ENCODE results near the gene RIIAD1. TPM values are rescaled to one million over a fixed set of nuclear protein-coding genes. Genes with fewer than 3 reads are reported as not detected.

RIIAD1 gene
- total RNA-seq, 2 donors from 2014 or later = 3.3 TPM

- intact Hi-C loops (cut with DNase I) = no loop called here
- ATAC-seq (no peak), DNase-seq (no peak)
Observed at GRCh38 chr1:151773702-151774101, 52.4 kb downstream of the RIIAD1 start.

GRCh38 chr1:151774256-151774922, 53.1 kb downstream of the RIIAD1 start:
- DNase-seq (no peak), ATAC-seq (no peak)
- intact Hi-C loops (cut with DNase I) = no loop called here

- no peak for DNase-seq
- intact Hi-C loops (cut with DNase I) = no loop called here
- ATAC-seq = no peak
Observed at GRCh38 chr1:151775894-151776664, 54.8 kb downstream of the RIIAD1 start.

- no peak for ATAC-seq
- intact Hi-C loops (cut with DNase I) = no loop called here
- no peak for DNase-seq
Observed at GRCh38 chr1:151776665-151777062, 55.3 kb downstream of the RIIAD1 start.

- intact Hi-C loops (cut with DNase I) = no loop called here
- ATAC-seq = no peak
Observed at GRCh38 chr1:151777317-151777716, 56.0 kb downstream of the RIIAD1 start.

More at GRCh38 chr1:151777317-151777716, 56.0 kb downstream of the RIIAD1 start:
- no peak for DNase-seq

Other genes starting within 250 kb of the RIIAD1 start
- 1 to 10 TPM; 2.0 to 2.7 TPM for gene CGN, start 210.1 kb upstream of the RIIAD1 start, total RNA-seq
- 1 to 10 TPM; 3.9 TPM for gene TUFT1, start 181.2 kb upstream of the RIIAD1 start, total RNA-seq
- 10 to 100 TPM; 29.8 to 32.3 TPM for gene SNX27, start 109.5 kb upstream of the RIIAD1 start, total RNA-seq
- not detected for gene CELF3, start 4.7 kb upstream of the RIIAD1 start, total RNA-seq
- 10 to 100 TPM; 39.1 TPM for gene MRPL9, start 42.0 kb downstream of the RIIAD1 start, total RNA-seq
- 1 to 10 TPM; 4.4 to 6.7 TPM for gene TDRKH, start 69.0 kb downstream of the RIIAD1 start, total RNA-seq
- under 1 TPM in 1 of 2 donors, not detected in 1; 0.29 TPM for gene LINGO4, start 83.9 kb downstream of the RIIAD1 start, total RNA-seq
- 1 to 10 TPM; 2.3 to 6.1 TPM for gene RORC, start 110.3 kb downstream of the RIIAD1 start, total RNA-seq
- gene C2CD4D, start 118.3 kb downstream of the RIIAD1 start, total RNA-seq = not detected
- not detected for gene THEM5, start 132.2 kb downstream of the RIIAD1 start, total RNA-seq
- 10 to 100 TPM; 14.7 to 17.6 TPM for gene THEM4, start 188.0 kb downstream of the RIIAD1 start, total RNA-seq

Measured in left cardiac atrium (tissue), 4 donors.